Peyer's patch (tissue), 4 donors: ENCODE data around the gene MAS1.

ENCODE experiments used
- CTCF ChIP-seq, 6 experiments: fragments of 450-650 bp in 4 of 6; fragments of 200-600 bp in 2 of 6; sonication (generic) in 1 of 6; IDR thresholded peaks; one replicate each; pipeline ENCODE4 v1.5.1; 2017 to 2019; ENCODE audit warnings: antibody characterized with exemption in 6 of 6, mild to moderate bottlenecking in 3 of 6, moderate library complexity in 1 of 6
- POLR2A ChIP-seq, 2 donors: fragments of 450-650 bp; IDR thresholded peaks; one replicate each; pipeline ENCODE4 v1.5.1; 2017; ENCODE audit warnings: antibody characterized with exemption in 2 of 2, mild to moderate bottlenecking in 2 of 2, moderate library complexity in 2 of 2

- TF ChIP-seq CTCF (IDR thresholded peaks at IDR 0.05) (no peak), POLR2A (IDR thresholded peaks at IDR 0.05) (no peak)
Measured at GRCh38 chr6:159887761-159888160, 3.0 kb upstream of the MAS1 start.
